HG02623 (cell line): Measurements from ENCODE around the gene HOXC10.

ENCODE experiments used
- ATAC-seq: cut with Tn5 transposase; IDR thresholded peaks from one replicate; pipeline ENCODE4 v1.9.1; 2021; ENCODE audit warnings: moderate library complexity; ENCODE audit not compliant: unreplicated experiment

The HOXC10 gene

DNA sequence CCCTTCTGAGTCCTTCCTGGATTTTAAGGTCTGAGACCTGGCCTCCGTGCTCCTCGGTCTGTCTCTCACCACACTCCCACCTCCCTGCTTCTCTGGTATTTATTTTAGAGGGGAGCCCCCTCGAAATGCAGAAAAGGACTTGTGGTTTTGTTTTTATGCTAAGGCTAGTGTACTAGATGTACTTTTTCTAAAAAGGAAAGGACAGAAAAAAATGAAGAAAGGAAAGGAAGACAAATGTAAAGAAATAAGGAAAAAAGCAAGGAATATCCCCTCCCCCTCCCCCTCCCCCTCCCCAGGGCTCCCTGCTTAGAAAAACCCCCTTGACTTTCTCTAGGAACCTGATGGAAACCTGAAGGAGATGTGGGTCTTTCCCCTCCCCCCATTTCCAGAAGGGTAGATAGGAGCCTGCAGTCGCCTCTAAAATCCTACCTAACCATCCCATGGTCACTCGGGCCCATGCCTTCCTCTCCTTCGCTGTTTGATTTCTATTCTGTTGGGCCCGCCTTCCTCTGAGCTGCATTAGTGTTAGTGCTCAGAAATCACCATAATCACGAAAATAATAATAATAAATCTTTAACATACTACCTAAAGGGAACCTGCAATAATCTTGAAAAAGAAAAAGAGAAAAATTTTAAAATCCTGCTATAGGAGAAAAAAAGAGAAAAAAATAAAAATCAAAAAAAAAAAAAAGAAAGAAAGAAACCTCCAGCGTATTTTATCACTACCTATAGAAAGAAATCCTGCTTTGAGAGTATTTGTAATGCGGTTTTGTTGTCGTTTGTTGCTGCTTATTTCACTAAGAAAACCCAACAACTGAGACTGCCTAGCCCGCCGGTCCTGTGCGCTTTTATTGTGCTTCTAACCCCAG is 27.0 kb downstream of the HOXC10 start:
- no peak for ATAC-seq

- no peak for ATAC-seq
These were observed 27.9 kb downstream of the HOXC10 start for GRCh38 chr12:54012631-54013409.

DNA sequence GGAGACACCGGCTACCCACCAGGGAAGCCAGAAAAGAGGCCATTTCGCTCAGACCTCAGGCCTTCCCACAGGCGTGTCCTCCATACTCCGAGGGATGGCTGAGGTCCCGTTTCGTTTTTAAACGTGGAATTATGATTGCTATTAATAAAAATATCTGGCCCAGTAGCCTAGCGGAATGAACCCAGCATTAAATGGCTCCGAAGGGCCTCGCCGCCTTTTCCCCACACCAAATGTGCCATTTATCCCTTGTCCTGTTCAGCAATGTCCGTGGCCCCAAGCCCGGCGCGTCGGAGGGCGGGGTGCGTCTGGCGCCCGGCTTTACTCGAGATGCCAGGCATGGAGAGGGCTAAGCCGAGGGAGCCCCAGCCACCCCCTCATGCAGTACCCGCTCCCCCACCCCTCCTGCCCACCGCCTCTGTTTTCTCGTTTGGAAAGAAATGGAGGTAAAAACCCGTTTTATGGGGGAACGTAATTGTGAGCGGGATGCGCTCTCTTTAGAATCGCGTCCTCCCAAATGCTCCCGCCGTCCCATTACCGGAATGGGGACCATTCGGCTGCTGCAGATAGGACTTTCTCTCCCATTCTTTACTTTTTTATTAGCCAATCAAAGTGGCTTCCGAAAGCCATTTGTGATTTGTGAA is 29.6 kb downstream of the HOXC10 start:
- ATAC-seq: no peak

DNA sequence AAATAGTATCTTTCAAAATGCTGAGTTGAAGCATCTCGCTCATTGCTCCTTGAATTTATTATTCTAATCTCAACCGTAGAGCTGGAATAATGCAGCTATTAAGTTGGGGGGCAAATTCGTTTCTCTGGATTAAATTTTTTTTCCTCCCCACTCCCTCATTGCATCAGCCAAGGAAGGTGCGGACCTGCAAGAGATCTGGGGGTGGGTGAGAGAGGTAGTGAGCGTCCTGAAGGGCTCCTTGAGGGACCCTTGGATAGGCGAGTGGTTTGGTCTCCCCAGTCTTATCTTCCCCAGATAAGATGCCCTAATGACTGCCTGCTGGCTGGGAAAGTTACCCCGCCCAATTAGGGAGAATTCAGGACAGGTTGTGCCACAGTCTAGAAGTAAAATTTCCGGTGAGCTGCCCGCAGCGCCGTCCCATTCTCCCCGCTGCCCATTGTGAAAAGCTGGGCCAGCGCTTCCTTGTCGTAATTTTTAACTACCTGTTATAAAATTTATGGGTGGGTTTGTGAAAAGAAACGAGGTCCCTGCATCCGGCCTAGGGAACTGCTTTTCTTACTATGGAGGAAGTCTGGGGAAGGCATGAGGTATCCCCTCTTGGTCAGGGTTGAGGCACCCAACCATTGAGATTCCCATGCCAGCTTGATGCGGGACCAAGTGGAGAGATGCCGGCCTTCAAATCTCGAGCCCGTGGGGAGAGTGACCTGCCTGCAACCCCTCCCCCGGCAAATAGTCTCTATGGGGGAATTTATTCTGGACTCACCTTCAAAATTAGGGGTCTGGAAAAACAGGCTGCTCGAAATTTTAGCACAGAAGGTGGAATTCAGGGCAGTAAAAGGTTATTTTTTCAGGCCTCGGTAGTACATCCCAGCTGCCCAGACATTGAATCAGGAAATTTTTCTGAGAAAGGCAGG is 30.3 kb downstream of the HOXC10 start:
- ATAC-seq: no peak

DNA sequence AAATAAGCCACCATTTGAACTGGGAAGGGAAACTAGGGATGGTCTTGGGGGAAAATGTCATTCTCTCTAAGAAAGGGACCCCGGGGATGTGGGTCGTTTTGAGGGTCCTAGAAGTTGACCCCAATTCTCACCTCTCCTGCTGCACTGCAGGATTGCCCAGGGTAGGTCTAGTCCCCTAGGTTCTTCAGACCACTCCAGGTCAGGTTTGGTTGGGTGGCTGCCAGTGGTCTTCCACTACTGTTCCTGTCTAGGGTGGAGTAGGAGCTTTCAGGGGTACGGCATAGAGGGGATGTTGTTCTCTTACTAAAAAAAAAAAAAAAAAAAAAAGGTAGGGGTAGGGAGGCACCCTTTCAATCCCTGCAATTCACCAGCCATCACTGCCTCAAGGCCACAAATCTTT is 31.1 kb downstream of the HOXC10 start:
- ATAC-seq: no peak

DNA sequence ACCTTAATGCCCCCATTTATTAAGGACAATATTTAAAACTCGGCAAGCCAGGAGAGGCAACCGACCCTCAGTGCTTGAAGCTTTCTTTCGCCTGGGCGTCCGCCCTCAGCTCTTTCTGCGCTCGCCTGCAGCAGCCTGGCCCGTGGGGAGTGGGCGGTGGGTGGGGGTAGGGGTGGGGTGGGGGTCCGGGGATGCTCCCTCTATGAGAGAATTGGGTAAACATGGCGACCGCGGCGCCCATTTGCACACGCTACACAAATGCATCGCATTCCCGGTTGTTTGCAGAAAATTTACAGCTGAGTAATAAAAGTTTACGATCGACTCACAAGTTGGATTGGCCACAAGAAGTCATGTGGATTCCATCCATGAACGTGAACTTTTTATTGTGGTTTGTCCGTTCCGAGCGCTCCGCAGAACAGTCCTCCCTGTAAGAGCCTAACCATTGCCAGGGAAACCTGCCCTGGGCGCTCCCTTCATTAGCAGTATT is 31.6 kb downstream of the HOXC10 start:
- no peak for ATAC-seq

DNA sequence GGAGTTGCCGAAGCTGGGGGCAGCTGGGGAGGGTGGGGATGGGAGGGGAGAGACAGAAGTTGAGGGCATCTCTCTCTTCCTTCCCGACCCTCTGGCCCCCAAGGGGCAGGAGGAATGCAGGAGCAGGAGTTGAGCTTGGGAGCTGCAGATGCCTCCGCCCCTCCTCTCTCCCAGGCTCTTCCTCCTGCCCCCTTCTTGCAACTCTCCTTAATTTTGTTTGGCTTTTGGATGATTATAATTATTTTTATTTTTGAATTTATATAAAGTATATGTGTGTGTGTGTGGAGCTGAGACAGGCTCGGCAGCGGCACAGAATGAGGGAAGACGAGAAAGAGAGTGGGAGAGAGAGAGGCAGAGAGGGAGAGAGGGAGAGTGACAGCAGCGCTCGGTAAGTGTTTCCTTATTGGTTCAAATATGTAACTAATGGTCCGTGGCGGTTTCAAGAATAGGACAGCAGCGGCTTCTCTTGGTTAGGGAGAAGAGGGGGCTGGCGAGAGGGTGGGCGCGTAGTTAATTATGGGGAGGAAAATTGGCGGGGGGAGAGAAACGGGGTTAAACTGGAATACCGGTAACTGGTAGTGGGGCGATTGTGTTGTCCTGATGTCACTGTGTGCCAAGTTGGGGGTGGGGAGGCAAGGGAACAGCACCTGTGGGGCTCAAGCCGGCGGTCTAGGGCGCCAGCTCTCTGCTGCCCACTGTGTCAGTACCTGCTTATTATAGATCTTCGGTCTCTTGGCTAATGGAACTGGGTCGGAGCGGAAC is 32.3 kb downstream of the HOXC10 start:
- no peak for ATAC-seq

DNA sequence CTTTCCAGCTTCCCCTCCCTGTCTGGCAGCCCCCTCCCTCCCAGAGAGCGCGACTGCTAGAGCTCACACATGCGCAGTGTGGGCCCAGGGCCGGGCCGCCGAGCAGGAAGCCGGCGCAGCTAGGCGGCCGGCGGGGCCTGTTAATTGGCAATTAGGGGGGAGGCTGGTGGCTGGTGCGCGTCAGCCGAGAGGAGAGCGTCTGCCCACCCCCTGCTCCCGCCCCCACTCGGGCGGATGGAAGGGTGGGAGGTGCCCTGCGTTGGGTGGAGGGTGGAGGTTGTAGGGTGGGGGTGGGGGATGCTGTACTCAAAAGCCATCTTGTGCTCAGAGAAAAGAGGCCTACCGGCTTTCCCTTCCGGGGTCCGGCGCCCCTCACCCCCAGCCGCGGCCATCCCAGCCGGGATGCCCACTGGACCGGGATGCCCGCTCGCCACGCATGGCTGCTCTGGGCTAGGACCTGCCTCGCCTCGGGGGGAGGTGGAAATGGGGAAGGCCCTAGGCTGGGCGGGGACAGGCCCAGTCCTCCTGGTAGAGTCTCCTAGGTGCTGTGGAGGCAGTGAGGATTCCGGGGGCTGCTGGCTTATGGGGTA is 33.0 kb downstream of the HOXC10 start:
- ATAC-seq: peak; percentile 72

DNA sequence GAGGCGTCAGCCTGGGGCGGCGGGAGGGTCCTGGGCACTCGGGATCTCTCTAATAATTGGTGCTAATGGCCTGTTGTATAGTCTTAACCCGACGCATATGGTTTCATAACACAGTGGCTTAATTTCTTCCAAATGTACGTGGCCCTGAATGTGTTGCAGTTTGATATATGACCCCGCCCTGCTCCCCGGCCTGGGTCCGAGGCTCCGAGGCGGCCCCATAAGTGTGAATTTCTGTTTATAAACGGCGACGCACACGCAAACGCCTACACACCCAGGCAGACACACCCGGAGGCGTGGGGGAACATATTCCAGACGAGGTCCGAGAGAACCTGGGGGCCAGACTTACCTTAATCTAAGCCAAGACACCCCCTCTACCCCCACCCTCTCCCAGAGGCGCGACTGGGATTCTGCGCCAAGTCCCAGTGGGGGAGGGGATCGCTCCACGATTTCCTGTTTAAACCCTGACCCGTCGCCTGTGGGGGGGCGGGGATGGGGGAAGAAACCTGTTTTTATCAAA is 33.6 kb downstream of the HOXC10 start:
- ATAC-seq: no peak

DNA sequence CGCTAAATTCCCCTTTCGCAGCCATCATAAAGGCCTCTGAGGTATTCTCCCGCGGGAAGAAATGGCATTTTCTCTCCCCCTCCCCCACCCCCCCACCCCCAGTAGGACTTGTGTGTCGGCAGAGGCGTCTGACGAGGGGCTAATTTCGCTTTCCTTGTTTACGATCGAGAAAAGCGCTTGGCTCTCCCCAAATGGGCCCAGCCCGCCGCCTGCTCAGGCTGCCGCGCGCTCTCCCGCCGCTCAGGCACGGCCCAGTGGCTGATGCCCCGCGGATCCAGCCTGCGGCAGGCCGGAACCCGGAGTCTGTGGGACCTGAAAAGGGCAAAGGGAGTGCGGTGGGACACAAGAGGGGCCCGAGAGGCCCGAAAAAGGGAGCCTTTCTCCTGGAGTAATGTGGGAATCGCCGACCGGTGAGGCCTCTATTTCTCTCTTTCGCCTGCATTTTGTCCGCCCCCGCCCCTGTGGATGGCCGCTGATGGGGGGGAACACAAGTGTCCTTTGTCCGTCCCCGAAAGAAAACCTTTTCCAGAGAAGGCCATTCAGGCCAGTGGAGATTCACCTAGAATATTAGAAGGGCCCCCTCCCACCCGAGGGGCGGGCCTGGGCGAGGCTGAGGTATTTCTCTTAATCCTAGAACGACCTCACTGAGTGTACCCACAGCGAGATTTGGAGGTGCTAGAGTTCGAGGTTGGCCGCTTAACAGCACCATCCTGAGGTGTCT is 34.3 kb downstream of the HOXC10 start:
- no peak for ATAC-seq

DNA sequence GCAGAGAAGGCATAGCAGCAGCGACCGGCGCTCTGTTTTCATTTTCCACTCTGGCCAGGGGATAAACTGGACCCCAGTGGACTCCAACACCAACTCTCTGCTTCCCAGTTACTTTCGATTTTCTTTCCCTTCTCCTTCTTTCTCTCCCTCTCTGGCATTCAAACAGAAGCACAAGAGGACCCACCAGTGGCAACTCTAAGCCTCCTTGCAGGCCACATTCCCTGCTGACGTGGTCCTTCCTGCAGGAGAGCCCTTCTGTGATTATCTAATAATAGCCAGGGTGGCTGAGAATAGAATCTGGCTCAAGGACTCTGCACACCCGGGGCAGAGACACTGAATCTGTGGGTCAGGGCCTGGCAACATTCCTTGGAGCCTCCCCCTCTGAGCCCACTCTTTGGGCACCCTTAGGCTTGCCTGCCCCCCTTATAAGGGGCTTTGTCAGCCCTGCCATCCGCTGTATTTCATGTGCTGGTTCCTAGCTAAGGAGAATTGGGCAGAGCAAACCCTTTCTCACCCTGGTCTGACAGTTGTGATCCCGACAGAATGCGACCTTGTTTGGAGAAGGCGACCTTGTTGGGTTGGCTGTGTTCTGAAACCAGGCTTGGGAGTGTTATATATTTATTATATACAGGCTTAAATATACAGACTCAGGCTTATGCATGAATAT is 35.1 kb downstream of the HOXC10 start:
- ATAC-seq: no peak

GRCh38 chr12:54020591-54021405 is 35.9 kb downstream of the HOXC10 start:
- no peak for ATAC-seq

GRCh38 chr12:54021432-54022013 is 36.6 kb downstream of the HOXC10 start:
- no peak for ATAC-seq

- no peak for ATAC-seq
These were observed 38.3 kb downstream of the HOXC10 start for GRCh38 chr12:54022960-54023884.

DNA sequence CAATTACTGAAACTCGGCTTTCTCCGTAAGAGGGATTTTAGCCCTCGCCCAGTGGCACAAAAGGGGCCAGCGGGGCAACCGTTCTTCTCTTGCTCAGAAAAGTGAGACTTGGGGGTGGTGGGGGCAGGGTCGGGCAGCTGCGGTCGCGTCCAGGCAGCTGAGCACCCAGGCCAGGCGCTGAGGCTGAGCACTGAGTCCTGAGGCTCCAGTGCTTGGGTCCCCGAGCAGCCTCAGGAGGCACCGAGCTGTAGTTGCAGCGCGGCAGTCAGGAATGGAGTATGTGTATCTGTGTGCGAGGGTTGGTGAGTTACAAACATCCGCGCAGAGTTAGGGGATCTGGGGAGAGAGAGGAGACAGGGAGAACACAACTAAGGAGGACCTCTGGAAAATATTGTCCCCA is 39.2 kb downstream of the HOXC10 start:
- no peak for ATAC-seq
